MCF 10A (cell line): ENCODE data around the gene GRK3. TPM values are rescaled to one million over a fixed set of nuclear protein-coding genes. Genes with fewer than 3 reads are reported as not detected.

Experiments used
- BruUV-seq: library from RNA; stranded (reverse); fragments of 400-500 nt; replicated peaks from 2 replicates; lab custom pipeline; 2021; lab: Mats Ljungman, UMichigan
- CTCF ChIA-PET: fragments of 300-600 bp; sonication (Branson Sonifier 250); formaldehyde crosslinking; extraction: SDS; loops from one replicate; lab custom pipeline; 2021; ENCODE audit warnings: antibody characterized with exemption, inconsistent platforms; lab: Yijun Ruan, JAX
- POLR2A ChIA-PET: fragments of 300-600, 350-650 bp; sonication (Branson Sonifier 250); formaldehyde crosslinking; extraction: SDS; loops from one replicate; lab custom pipeline; 2020; ENCODE audit warnings: antibody characterized with exemption, inconsistent platforms; lab: Yijun Ruan, JAX
- DNase-seq: peaks from one replicate; pipeline ENCODE4 v3.0.0-alpha.2; 2018; ENCODE audit not compliant: unreplicated experiment
- H3K27ac Mint-ChIP-seq: one replicate; pipeline ENCODE4 v1.8.0; 2022; ENCODE audit warnings: mild to moderate bottlenecking, low read depth, mixed read lengths; ENCODE audit not compliant: unreplicated experiment
- H3K27me3 Mint-ChIP-seq: one replicate; pipeline ENCODE4 v1.8.0; 2022; ENCODE audit warnings: mixed read lengths; ENCODE audit not compliant: insufficient read depth, unreplicated experiment
- H3K36me3 Mint-ChIP-seq: one replicate; pipeline ENCODE4 v1.8.0; 2022; ENCODE audit warnings: mild to moderate bottlenecking, moderate library complexity, mixed read lengths; ENCODE audit not compliant: insufficient read depth, unreplicated experiment
- H3K4me1 Mint-ChIP-seq: one replicate; pipeline ENCODE4 v1.8.0; 2022; ENCODE audit warnings: mixed read lengths; ENCODE audit not compliant: insufficient read depth, unreplicated experiment
- H3K4me3 Mint-ChIP-seq: one replicate; pipeline ENCODE4 v1.8.0; 2022; ENCODE audit warnings: mild to moderate bottlenecking, moderate library complexity, mixed read lengths; ENCODE audit not compliant: unreplicated experiment
- H3K9me3 Mint-ChIP-seq: one replicate; pipeline ENCODE4 v1.8.0; 2022; ENCODE audit warnings: mixed read lengths; ENCODE audit not compliant: unreplicated experiment
- CTCF ChIP-seq: fragments of 200-600 bp; IDR thresholded peaks from one replicate; pipeline ENCODE4 v1.8.0; 2022; ENCODE audit warnings: antibody characterized with exemption, mild to moderate bottlenecking; ENCODE audit not compliant: unreplicated experiment
- intact Hi-C: fragments of 100-400 bp; cut with micrococcal nuclease; formaldehyde crosslinking; loops from 2 replicates; pipeline ENCODE4 v1.14.1; 2022
- total RNA-seq: library from RNA; stranded (reverse); gene quantifications from 2 replicates; pipeline ENCODE4 v1.2.3, GENCODE V29; 2022

The GRK3 gene
- total RNA-seq, 1 experiment from 2014 or later, result 7.9 TPM

DNA sequence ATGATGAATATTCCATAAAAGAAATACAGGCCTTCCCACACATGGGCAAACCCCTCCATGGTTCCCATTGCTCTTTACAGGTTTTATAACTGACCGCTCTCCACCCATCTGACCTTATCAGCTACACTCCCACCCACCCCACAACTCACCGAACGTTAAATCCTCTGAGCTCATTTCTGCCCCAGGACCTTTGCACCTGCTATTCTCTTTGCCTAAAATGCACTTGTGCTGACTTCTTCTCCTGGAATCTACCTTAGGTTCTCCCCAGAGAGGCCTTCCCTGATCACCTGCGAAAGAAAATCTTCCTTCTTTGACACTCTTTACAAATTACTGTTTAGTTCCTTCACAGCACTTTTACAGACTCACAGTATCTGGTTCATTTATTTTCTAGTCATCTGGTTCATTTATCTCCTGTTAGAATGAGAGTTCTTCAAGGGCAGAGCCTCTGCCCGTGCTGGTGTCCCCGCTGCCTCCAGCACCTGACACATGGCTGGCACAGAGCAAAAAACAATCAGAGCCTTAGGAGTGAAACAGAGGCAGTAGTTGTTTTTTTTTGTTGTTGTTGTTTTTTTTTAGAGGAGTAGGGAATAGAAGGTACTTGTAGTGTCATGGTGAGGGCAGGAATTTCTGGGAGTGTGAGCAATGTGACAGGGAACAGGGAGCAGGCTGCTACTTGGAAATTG lies 21.6 kb upstream of the GRK3 start:
- no peaks in the 10 kb centered on the region for H3K36me3 Mint-ChIP-seq
- H3K27ac Mint-ChIP-seq, result no peak overlapping the region
- H3K27me3 Mint-ChIP-seq, result no peaks in the 10 kb centered on the region
- H3K4me3 Mint-ChIP-seq, result no peak overlapping the region
- no peaks in the 10 kb centered on the region for H3K4me1 Mint-ChIP-seq
- DNase-seq, result no peak
- no peak for TF ChIP-seq CTCF
- POLR2A ChIA-PET, result interaction anchor here (1.7 kb wide), 1 partner anchor 8 kb away, joined by 4 read pairs; no protein-coding TSS in a partner anchor
- BruUV-seq, result no TSS peak
- CTCF ChIA-PET, result interaction anchor here (0.6 to 1.2 kb wide), 5 partner anchors 18 to 236 kb away, joined by 3 to 5 read pairs (median 4); no protein-coding TSS in a partner anchor
- intact Hi-C loops, result no loop called here
- no peaks in the 10 kb centered on the region for H3K9me3 Mint-ChIP-seq

DNA sequence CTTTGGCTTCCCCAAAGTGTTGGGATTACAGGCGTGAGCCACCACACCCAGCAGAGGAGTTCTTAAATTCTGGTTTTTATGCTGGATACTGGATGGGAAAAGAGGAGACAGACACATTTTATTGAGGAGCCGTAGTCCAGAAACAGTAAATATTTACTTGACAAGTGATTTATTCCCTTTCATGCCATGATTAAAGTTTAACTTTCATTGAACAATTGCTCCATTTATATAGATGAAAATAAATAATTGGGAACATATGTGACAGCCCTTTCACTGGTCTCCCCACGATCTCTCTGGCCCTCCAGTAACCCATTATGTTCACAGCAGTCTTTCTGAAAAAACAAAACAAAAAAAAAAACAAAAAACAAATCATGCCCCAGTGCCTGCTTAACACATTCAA lies 19.3 kb upstream of the GRK3 start:
- no peaks in the 10 kb centered on the region for H3K9me3 Mint-ChIP-seq
- intact Hi-C loops, result no loop called here
- no TSS peak for BruUV-seq
- DNase-seq, result no peak
- no peak overlapping the region for H3K27ac Mint-ChIP-seq
- H3K27me3 Mint-ChIP-seq, result no peaks in the 10 kb centered on the region
- ChIA-PET POLR2A (interaction anchor here (0.5 kb wide), 1 partner anchor 567 kb away, joined by 4 read pairs; no protein-coding TSS in a partner anchor), CTCF (no interaction called here)
- H3K4me1 Mint-ChIP-seq, result no peaks in the 10 kb centered on the region
- no peaks in the 10 kb centered on the region for H3K36me3 Mint-ChIP-seq
- TF ChIP-seq CTCF, result no peak
- H3K4me3 Mint-ChIP-seq, result no peak overlapping the region

DNA sequence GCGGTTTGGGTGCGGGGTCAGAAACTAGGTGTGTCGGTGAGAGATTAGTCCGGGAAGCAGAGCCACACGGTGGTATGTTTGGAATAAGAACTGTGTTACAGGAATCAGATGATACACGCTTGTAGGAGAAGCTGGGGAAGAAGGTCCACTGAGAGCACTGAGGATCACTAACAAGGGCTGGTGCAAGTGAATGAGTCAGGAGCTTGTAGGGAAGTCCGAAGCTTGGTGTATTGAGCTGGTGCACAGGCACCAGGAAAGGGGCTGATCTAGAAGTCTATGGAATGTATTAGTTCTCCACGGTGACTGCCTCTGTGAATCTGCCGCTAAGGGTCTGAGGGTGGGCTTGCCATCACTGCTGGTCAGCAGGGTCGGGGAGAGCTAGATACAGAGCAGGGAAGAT lies 18.8 kb upstream of the GRK3 start:
- POLR2A ChIA-PET, result no interaction called here
- Mint-ChIP-seq H3K9me3 (no peaks in the 10 kb centered on the region), H3K4me1 (no peaks in the 10 kb centered on the region), H3K36me3 (no peaks in the 10 kb centered on the region), H3K27ac (no peak overlapping the region), H3K4me3 (no peak overlapping the region), H3K27me3 (no peaks in the 10 kb centered on the region)
- no peak for DNase-seq
- CTCF ChIA-PET, result no interaction called here
- TF ChIP-seq CTCF, result no peak
- intact Hi-C loops, result no loop called here
- BruUV-seq, result no TSS peak

GRCh38 chr22:25546242-25546641 lies 18.2 kb upstream of the GRK3 start:
- ChIA-PET POLR2A (no interaction called here), CTCF (no interaction called here)
- no peak for DNase-seq
- Mint-ChIP-seq H3K36me3 (no peaks in the 10 kb centered on the region), H3K27ac (no peak overlapping the region), H3K4me3 (no peak overlapping the region), H3K9me3 (no peaks in the 10 kb centered on the region), H3K4me1 (no peaks in the 10 kb centered on the region), H3K27me3 (no peaks in the 10 kb centered on the region)
- intact Hi-C loops, result no loop called here
- TF ChIP-seq CTCF, result no peak
- no TSS peak for BruUV-seq
